Esophagus mucosa (tissue), 1 donor: ENCODE data around the gene PIK3CD. TPM values are rescaled to one million over a fixed set of nuclear protein-coding genes. Genes with fewer than 3 reads are reported as not detected.

Experiments used
- ATAC-seq: fragments of 200-7000 bp; cut with Tn5 transposase; one replicate; pipeline ENCODE4 v1.9.1; 2020
- total RNA-seq: library from RNA; stranded (reverse); gene quantifications from one replicate; pipeline ENCODE4 v1.2.4, GENCODE V29; 2023
- donor health status: DM: yes; HTN: yes; CAD: no.

The PIK3CD gene
- total RNA-seq, 1 donor from 2014 or later, result 6.2 TPM

DNA sequence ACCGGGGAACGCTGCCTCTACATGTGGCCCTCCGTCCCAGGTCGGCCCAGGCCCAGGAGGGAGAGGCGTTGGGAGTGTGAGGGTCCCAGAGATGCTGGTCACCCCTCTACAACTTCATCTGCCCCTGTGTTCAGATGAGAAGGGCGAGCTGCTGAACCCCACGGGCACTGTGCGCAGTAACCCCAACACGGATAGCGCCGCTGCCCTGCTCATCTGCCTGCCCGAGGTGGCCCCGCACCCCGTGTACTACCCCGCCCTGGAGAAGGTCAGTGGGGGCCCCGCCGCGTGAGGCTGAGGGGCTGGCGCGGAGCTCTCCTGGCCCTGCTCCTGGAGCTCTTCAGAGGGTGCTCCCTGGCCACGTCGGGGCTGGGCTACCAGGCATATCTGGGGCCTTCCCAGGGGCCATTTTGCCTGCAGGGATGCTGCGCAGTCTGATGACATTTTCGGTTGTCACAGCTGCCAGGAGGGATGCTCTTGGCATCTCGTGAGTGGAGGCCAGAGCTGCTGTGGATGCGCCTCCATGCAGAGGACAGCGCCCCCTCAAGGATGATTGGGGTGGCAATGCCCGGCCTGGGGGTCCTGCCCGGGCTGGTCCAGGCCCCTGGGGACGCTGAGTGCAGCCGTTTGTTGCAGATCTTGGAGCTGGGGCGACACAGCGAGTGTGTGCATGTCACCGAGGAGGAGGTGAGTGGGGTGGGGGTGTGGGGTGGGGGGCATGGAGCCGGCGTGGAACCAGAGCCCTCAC, 68.6 kb downstream of the PIK3CD start:
- ATAC-seq, result no peak

DNA sequence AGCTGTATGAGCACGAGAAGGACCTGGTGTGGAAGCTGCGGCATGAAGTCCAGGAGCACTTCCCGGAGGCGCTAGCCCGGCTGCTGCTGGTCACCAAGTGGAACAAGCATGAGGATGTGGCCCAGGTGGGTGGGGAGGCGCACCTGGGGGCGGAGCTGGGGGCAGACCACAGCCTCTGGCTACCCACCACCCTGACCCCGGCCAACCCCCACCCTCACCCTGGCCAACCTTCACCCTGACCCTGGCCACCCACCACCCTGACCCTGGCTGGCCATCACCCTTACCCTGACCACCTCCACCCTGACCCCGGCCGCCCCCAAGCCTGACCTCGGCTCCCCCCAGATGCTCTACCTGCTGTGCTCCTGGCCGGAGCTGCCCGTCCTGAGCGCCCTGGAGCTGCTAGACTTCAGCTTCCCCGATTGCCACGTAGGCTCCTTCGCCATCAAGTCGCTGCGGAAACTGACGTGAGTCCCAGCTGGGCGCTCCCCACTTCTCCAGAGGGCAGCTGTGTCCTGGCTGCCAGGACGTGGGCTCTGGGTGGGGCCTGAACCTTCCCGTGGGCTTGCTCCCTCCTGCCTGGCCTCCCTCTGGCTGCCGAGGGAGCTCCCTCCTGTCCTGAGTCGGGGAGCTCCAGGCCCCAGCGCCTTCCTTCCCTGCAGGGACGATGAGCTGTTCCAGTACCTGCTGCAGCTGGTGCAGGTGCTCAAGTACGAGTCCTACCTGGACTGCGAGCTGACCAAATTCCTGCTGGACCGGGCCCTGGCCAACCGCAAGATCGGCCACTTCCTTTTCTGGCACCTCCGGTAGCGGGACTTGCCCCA, 69.5 kb downstream of the PIK3CD start:
- peak; percentile 1 for ATAC-seq

DNA sequence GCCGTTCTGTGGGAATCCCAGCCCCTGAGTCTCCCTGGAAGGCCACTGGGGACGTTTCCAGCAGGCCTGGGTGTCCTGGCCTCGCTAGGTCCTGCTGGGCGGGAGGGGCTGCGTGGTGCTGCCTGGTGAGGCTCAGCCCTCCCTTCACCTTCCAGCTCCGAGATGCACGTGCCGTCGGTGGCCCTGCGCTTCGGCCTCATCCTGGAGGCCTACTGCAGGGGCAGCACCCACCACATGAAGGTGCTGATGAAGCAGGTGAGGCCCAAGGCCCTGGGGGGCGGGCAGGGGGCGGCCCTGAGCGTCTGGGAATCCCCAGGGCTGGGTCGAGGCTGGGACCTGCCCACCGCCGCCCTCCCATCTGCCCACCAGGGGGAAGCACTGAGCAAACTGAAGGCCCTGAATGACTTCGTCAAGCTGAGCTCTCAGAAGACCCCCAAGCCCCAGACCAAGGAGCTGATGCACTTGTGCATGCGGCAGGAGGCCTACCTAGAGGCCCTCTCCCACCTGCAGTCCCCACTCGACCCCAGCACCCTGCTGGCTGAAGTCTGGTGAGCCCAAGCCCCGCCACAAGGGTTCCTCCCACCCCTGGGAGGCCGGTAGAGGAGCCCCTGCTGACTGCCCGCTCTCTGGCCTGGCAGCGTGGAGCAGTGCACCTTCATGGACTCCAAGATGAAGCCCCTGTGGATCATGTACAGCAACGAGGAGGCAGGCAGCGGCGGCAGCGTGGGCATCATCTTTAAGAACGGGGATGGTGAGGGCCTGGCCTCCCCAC, 70.3 kb downstream of the PIK3CD start:
- ATAC-seq, result peak; percentile 8

- no peak for ATAC-seq
Observed at GRCh38 chr1:9722378-9722749, 70.8 kb downstream of the PIK3CD start.

- ATAC-seq, result no peak
Observed at GRCh38 chr1:9723068-9723805, 71.7 kb downstream of the PIK3CD start.

DNA sequence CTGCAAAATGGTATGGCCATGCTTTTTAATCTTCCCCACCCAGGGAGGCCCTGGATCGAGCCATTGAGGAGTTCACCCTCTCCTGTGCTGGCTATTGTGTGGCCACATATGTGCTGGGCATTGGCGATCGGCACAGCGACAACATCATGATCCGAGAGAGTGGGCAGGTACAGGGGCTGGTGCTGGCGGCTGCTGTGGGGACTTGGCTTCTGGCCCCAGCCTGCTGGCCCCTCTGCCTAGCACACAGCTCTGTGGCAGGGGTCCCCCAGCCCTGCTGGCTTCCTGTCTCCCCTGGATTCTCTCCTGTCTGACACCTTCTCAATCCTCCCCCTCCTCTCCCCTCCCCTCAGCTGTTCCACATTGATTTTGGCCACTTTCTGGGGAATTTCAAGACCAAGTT, 72.4 kb downstream of the PIK3CD start:
- ATAC-seq, result no peak

- ATAC-seq, result peak; percentile 70
Observed at GRCh38 chr1:9724706-9725476, 73.4 kb downstream of the PIK3CD start.

DNA sequence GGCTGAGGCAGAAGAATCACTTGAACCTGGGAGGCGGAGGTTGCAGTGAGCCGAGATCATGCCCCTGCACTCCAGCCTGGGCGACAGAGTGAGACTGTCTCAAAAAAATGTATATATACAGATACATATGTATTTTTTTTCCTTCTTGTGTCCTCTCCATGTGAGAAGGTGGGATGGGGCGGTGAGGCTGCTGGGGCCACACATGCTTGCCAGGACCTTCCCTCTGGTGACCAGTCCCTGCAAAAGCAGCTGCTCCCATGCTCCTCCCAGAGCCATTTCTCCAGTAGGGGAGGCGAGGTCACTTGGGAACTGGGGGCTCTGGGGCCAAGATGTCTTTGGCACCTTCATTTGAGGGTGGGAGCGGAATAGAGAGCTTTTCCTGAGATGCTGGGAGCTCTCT, 74.9 kb downstream of the PIK3CD start:
- no peak for ATAC-seq

DNA sequence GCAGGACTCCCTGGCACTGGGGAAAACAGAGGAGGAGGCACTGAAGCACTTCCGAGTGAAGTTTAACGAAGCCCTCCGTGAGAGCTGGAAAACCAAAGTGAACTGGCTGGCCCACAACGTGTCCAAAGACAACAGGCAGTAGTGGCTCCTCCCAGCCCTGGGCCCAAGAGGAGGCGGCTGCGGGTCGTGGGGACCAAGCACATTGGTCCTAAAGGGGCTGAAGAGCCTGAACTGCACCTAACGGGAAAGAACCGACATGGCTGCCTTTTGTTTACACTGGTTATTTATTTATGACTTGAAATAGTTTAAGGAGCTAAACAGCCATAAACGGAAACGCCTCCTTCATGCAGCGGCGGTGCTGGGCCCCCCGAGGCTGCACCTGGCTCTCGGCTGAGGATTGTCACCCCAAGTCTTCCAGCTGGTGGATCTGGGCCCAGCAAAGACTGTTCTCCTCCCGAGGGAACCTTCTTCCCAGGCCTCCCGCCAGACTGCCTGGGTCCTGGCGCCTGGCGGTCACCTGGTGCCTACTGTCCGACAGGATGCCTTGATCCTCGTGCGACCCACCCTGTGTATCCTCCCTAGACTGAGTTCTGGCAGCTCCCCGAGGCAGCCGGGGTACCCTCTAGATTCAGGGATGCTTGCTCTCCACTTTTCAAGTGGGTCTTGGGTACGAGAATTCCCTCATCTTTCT, 75.5 kb downstream of the PIK3CD start:
- ATAC-seq, result no peak

DNA sequence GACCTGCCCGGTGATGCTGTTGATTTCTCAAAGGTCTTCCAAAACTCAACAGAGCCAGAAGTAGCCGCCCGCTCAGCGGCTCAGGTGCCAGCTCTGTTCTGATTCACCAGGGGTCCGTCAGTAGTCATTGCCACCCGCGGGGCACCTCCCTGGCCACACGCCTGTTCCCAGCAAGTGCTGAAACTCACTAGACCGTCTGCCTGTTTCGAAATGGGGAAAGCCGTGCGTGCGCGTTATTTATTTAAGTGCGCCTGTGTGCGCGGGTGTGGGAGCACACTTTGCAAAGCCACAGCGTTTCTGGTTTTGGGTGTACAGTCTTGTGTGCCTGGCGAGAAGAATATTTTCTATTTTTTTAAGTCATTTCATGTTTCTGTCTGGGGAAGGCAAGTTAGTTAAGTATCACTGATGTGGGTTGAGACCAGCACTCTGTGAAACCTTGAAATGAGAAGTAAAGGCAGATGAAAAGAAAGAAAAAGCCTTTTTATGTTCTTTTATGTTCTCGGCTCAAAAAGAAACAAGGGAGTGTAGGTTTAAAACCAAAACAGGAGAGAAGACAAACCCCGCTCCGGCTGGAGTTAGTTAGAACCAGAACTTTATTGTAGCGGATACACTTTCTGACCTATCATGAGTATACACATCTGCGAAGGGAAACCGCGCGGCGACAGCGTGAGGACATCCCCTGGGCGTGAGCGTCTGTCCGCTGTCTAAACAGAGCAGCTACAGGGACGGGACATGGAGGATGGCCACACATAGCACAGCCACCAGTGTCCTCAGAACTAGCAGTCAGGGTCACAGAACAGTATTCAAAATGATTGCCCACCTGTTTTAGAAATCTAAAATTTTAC, 77.1 kb downstream of the PIK3CD start:
- ATAC-seq, result peak; percentile 50

GRCh38 chr1:9729523-9729922, 78.0 kb downstream of the PIK3CD start:
- no peak for ATAC-seq

GRCh38 chr1:9730096-9730901, 78.8 kb downstream of the PIK3CD start:
- ATAC-seq, result no peak

DNA sequence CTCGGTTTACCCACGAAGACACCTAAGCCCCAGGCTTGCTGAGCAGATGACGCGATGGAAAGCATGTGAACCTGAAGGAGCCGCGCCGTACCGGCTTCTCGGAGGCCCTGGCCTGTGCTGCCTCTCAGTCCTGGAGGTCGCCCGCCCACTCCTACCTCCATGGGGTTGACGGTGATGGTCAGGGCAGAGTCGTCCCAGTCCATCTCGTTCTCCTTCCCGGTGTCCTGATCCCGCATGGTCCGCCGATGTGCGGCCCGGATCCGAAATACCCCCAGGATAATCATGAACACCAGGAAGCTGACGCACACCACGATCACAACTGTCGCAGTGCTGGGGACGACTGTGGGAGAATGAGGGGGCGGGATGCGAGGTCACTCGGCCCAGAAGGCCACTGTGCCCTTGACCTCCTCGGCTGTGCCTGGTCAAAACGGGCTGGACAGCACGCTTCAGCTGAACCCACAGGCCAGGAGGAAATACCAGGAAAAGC, 79.6 kb downstream of the PIK3CD start:
- ATAC-seq, result no peak

- no peak for ATAC-seq
Observed at GRCh38 chr1:9731561-9731960, 80.0 kb downstream of the PIK3CD start.

DNA sequence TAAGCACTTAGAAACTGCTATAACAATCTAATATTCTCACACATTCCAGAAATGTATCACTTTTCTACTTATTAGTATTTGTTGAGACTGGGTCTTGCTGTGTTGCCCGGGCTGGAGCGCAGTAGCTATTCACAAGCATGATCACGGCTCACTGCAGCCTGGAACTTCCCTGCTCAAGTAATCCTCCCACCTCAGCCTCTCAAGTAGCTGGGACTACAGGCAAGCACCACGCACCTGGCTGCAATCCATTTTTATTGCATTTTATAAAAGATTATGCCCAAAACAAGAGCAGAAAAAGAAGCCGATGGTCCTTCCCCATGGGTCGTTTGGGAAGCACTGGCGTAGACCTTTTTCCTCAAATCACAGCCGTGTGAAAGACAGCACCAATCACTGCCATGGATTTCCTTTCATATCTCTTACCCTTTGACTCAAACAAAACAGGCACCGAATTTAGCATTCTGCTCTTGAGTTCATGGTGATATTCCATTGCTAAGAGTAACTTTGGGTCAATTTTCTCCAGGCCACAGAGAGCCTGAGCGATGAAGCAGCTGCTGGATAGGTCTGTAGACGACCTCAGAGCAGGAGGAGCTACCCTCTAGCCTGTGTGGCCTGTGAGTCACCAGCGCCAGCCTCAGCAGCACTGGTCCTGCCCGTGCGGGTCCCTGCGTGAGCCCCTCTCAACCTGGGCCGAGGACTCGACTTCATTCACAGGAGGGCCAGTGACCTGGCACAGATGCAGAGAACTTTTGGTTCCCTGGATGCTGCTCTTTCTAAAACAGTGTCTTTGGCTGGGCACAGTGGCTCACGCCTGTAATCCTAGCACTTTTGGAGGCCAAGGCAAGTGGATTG, 80.8 kb downstream of the PIK3CD start:
- no peak for ATAC-seq

DNA sequence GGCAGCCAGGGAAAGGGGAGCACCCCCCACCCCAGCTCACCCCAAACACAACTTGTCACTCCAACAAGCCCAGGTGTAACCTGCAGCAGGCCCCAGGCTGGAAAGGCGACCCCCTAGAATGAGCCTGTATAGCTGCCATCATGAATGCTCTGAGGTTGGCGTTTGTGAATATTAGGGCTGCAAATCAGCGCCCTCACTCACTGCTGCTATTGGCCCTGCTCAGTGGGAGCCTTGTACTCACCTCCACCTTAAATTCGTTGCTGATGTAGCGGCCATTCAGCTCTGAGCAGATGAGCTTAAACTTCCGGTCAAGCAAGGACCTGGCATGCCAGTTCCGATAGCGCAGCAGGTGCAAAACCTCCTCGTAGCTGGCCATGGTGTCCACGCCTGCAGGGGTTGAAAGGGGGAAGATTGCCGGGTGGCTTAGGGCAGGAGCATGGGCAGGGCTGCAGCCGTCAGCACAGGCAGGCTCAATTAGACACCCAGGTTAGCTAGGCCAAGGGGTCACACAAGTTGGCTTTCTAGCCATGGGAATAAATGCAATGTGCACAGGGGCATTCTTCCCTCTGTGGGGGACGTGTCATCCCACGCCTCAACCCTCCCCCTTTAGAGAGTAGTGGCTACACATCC, 81.7 kb downstream of the PIK3CD start:
- no peak for ATAC-seq

GRCh38 chr1:9735800-9736199, 84.3 kb downstream of the PIK3CD start:
- ATAC-seq, result no peak

GRCh38 chr1:9736241-9736640, 84.7 kb downstream of the PIK3CD start:
- ATAC-seq, result no peak
